HepG2 (cell line): ENCODE data around the gene FBLN7. TPM values are rescaled to one million over a fixed set of nuclear protein-coding genes. Genes with fewer than 3 reads are reported as not detected.

ENCODE experiments used
- ATAD3A ChIP-seq: sonication (generic); formaldehyde crosslinking; IDR thresholded peaks from 2 replicates; pipeline ENCODE4 v1.4.0; 2020; ENCODE audit warnings: missing genetic modification reagents
- ATRX ChIP-seq: sonication (generic); formaldehyde crosslinking; IDR thresholded peaks from 2 replicates; pipeline ENCODE4 v1.4.0; 2020; ENCODE audit warnings: missing genetic modification reagents, borderline replicate concordance
- CBX1 ChIP-seq: IDR thresholded peaks from one replicate; pipeline ENCODE4 v1.6.1; 2016; ENCODE audit warnings: antibody characterized with exemption, low read depth
- CEBPB ChIP-seq: IDR thresholded peaks from 2 replicates; pipeline ENCODE4 v1.6.1; 2011; ENCODE audit warnings: low read depth, low read length, improper control_type of control experiment, borderline replicate concordance
- MYC ChIP-seq: sonication (generic); formaldehyde crosslinking; IDR thresholded peaks from 2 replicates; pipeline ENCODE4 v1.9.0; 2021; ENCODE audit warnings: missing genetic modification reagents, borderline replicate concordance
- POLR2AphosphoS5 ChIP-seq: IDR thresholded peaks from 2 replicates; pipeline ENCODE4 v1.6.1; 2012; ENCODE audit warnings: low read depth, low read length
- PRDM15 ChIP-seq: sonication (generic); formaldehyde crosslinking; IDR thresholded peaks from 2 replicates; pipeline ENCODE4 v1.4.0; 2020; ENCODE audit warnings: missing genetic modification reagents
- RXRB ChIP-seq: IDR thresholded peaks from 2 replicates; pipeline ENCODE4 v1.6.1; 2016; ENCODE audit warnings: borderline replicate concordance, missing genetic modification reagents, missing compliant biosample characterization
- SIN3A ChIP-seq: IDR thresholded peaks from 2 replicates; pipeline ENCODE4 v1.6.1; 2011; ENCODE audit warnings: low read depth, mild to moderate bottlenecking, control low read depth, low read length, borderline replicate concordance
- TAF1 ChIP-seq: sonication (generic); formaldehyde crosslinking; IDR thresholded peaks from 2 replicates; pipeline ENCODE4 v1.4.0; 2020; ENCODE audit warnings: missing genetic modification reagents
- TAF15 ChIP-seq: fragments of 200-400 bp; formaldehyde crosslinking; IDR thresholded peaks from one replicate; pipeline ENCODE4 v1.6.1; 2018; ENCODE audit warnings: mild to moderate bottlenecking, low read depth, low read length; ENCODE audit not compliant: poor library complexity, severe bottlenecking
- ZBTB25 ChIP-seq: IDR thresholded peaks from 2 replicates; pipeline ENCODE4 v1.6.1; 2018; ENCODE audit warnings: missing genetic modification reagents
- ZFP91 ChIP-seq: sonication (generic); formaldehyde crosslinking; IDR thresholded peaks from 2 replicates; pipeline ENCODE4 v1.9.0; 2022; ENCODE audit warnings: missing genetic modification reagents, mild to moderate bottlenecking, borderline replicate concordance
- ZIK1 ChIP-seq: sonication (generic); formaldehyde crosslinking; IDR thresholded peaks from 2 replicates; pipeline ENCODE4 v1.5.0; 2020; ENCODE audit warnings: mild to moderate bottlenecking, low read depth, missing genetic modification reagents, borderline replicate concordance
- ZNF232 ChIP-seq: sonication (generic); formaldehyde crosslinking; IDR thresholded peaks from 2 replicates; pipeline ENCODE4 v1.4.0; 2020; ENCODE audit warnings: missing genetic modification reagents, borderline replicate concordance
- ZNF280D ChIP-seq: sonication (generic); formaldehyde crosslinking; IDR thresholded peaks from 2 replicates; pipeline ENCODE4 v1.5.1; 2020; ENCODE audit warnings: mild to moderate bottlenecking, missing genetic modification reagents
- ZNF598 ChIP-seq: sonication (generic); formaldehyde crosslinking; IDR thresholded peaks from 2 replicates; pipeline ENCODE4 v1.5.1; 2020; ENCODE audit warnings: mild to moderate bottlenecking, missing genetic modification reagents, borderline replicate concordance
- ZNF616 ChIP-seq: sonication (generic); formaldehyde crosslinking; IDR thresholded peaks from 2 replicates; pipeline ENCODE4 v1.5.0; 2020; ENCODE audit warnings: low read depth, mild to moderate bottlenecking, missing genetic modification reagents
- ZNF644 ChIP-seq: IDR thresholded peaks from 2 replicates; pipeline ENCODE4 v1.6.1; 2016; ENCODE audit warnings: low read depth
- ZNF775 ChIP-seq: sonication (generic); formaldehyde crosslinking; IDR thresholded peaks from 2 replicates; pipeline ENCODE4 v1.4.0; 2020; ENCODE audit warnings: missing genetic modification reagents, mild to moderate bottlenecking, moderate library complexity, borderline replicate concordance
- polyA plus RNA-seq, 8 experiments: library from polyadenylated mRNA; depleted of rRNA in 3 of 8; stranded (reverse) in 7 of 8; unstranded in 1 of 8; fragments of >200 nt; fragmentation: Illumina TruSeq in 4 of 8; extraction: Trizol in 4 of 8; gene quantifications; 2 replicates each; pipeline versions ENCODE4 v1.2.1 to v1.2.3, GENCODE V29; 2011 to 2016; ENCODE audit warnings: low read depth in 4 of 8, missing spikeins in 1 of 8, mixed read lengths in 1 of 8; ENCODE audit not compliant: insufficient read depth in 1 of 8
- total RNA-seq, 5 experiments: library from RNA; depleted of rRNA; stranded (reverse); fragments of >200 nt; fragmentation: Illumina TruSeq; extraction: Trizol; gene quantifications; 2 replicates each; pipeline ENCODE4 v1.2.3, GENCODE V29; 2016; ENCODE audit warnings: low read depth in 1 of 5

The FBLN7 gene
- total and polyA plus RNA-seq, 2 of the 13 experiments (the other 11 are each of a cell fraction or from before 2014, with no cell fraction given), result 1.4 to 2.3 TPM

- TF ChIP-seq PRDM15 (CRISPR knock-in tag) (no peak), CBX1 (no peak), TAF1 (CRISPR knock-in tag) (peak; percentile 50; the same call in 1 of the 2 replicates), ZBTB25 (CRISPR knock-in tag) (no peak), ZNF644 (no peak), ZNF232 (CRISPR knock-in tag) (0 out of 2 replicates have a peak, but pooled peaks have one; percentile 46), TAF15 (no peak), ZIK1 (no peak; the same call in 1 of the 2 replicates), ZNF280D (CRISPR knock-in tag) (0 out of 2 replicates have a peak, but pooled peaks have one; percentile 15), ZNF775 (0 out of 2 replicates have a peak, but pooled peaks have one; percentile 24), ATAD3A (CRISPR knock-in tag) (no peak), RXRB (CRISPR knock-in tag) (no peak), POLR2AphosphoS5 (no peak), CEBPB (no peak), ZNF616 (CRISPR knock-in tag) (0 out of 2 replicates have a peak, but pooled peaks have one; percentile 19), SIN3A (no peak), MYC (no peak), ZFP91 (CRISPR knock-in tag) (peak; percentile 98), ATRX (CRISPR knock-in tag) (no peak), ZNF598 (CRISPR knock-in tag) (no peak)
These were observed 548 bp upstream of the FBLN7 start (continued) for GRCh38 chr2:112137516-112138158.
